CD4-positive, alpha-beta T cell treated with Interleukin-4 for 1 hour (primary cell): Measurements from ENCODE around the gene SLC6A7.
A peak's percentile ranks its signal among the peaks of the same experiment; 100 is the strongest.

Experiments
- DNase-seq, 2 donors: peaks; one replicate each; pipeline ENCODE4 v3.0.0-alpha.2; 2020 to 2022

SLC6A7 gene

DNA sequence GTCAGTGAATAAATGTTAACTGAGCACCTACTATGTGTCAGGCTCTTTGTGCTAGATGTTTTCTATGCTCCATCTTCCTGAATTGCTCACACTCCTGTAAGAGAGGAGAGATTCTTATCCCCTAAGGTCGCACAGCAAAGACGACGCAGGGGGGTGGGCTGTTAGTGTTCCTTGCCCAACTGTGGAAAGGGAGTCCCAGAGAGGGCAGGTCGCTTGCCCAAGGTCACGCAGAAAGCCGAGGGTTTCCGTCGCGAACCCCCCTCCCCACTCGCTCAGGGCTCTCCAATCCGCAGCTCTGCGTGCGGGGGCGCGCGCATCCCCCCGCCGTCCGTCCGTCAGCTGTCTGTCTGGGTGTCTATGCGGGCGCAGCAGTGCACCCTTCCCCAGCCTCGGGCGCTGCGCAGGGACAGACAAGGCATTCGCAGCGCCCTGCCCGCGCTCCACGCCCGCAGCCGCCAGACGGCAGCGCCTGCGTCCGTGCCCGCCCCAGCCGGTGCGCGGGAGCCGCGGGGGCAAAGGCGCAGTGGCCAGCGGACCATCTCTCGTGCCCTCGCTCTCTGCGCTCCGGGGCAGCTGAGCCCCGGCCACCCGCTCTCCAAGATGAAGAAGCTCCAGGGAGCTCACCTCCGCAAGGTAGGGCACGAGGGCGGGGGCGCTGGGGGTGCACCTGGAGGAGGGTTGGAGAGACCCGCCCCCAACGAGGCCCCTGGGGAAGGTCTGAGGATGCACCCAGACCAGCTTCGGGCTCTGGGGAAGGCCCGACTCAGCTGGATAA, at the start of gene SLC6A7:
TSS of gene SLC6A7 (plus strand) at position 335 of the 775 bp plus-strand sequence. CDS start at position 601, 266 bp downstream.
- DNase-seq = no peak

DNA sequence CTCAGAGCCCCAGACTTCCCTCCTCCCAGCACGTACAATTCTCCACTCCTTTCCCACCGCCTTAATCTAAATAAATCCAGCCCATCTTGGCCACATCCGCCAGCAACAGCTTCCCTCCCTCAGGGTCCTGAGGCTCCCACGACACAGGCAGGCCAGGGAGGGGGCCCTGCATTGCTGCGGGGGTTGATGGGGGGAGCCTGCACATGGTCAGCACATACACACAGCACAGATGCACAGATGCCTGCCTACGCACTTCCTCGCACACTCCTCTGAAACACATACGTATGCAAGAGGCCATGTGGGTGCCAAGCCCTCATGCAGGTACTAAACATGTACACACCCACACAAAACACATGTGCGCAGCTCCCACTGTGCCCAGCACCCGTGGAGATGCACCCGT, 49.0 kb upstream of the SLC6A7 start:
- DNase-seq = no peak

DNA sequence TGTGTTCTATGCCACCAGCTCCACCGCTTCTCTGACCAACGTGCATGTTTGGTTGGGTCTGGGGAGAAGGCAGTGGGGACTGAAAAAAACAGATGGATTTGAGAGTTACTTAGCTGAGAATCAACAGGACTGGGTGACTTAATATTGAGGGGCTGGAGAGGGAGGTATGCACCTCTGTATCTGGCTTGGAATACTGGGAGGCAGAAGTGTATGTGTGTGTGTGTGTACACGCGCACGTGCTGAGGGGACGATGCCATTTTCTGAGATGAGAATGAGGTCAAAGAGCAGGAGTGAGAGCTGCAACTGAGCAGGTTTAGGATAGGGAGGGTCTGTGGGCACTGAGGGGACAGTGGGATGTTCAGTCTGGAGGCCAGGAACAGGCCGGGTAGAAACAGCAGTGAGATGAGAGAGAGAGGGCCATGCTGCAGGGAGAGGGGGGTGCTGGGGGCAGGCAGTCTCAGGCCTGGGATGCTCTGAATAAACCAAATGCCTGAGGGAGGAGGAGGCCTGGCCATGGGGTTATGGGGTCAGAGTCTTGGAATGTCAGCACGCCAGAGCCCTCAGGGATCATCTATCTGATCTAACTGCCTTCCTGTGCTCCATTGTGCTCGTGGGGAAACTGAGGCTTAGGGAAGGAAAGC, 48.2 kb upstream of the SLC6A7 start:
- DNase-seq = no peak

DNA sequence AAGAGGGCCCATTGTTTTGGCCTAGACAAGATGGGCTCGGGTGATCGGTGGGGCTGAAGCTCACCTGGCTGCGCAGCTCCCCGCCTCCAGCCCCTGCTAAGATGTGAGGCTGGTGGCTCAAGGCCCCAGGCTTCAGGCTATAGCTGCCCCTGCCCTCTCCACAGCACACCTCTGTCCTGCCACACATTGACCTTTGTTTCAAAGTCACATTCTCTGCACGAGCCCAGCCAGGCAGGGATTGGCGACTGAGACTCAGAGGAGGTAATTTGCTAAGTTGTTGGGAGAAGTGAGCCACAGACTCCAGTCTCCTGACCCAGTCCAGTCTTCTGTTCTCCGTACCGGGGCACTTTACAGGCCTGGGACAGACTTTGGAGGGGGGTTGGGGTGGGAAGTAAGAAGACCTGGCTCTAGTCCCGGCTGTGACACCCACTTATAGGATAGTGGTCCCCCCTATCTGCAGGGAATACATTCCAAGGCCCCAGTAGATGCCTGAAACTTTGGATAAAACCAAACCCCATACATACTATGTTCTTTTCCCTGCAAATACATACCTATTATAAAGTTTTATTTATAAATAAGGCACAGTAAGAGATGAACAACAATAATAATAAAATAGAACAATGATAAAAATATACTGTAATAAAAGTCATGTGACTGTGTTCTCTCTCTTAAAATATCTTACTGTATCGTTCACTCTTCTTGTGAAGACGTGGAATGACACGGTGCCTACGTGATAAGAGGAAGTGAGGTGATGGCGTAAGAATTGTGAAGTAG, 47.5 kb upstream of the SLC6A7 start:
- peak in 1 of 2 donors; percentile 8 for DNase-seq

DNA sequence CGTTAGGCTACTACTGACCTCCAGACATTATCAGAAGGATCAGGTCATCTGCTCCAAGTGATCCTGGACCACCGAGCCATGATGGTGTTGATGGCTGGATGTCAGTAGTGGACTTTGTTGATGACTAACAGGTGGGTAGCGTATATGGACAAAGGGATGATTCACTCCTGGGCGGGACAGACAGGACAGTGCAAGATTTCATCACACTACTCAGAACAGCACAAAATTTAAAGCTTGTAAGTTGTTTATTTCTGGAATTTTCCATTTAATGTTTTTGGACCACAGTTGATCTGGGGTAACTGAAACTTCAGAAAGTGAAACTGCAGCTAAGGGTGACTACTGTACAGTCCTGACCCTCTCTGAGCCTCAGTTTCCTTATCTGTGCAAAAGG, 46.9 kb upstream of the SLC6A7 start:
- peak in 1 of 2 donors; percentile 64 for DNase-seq

DNA sequence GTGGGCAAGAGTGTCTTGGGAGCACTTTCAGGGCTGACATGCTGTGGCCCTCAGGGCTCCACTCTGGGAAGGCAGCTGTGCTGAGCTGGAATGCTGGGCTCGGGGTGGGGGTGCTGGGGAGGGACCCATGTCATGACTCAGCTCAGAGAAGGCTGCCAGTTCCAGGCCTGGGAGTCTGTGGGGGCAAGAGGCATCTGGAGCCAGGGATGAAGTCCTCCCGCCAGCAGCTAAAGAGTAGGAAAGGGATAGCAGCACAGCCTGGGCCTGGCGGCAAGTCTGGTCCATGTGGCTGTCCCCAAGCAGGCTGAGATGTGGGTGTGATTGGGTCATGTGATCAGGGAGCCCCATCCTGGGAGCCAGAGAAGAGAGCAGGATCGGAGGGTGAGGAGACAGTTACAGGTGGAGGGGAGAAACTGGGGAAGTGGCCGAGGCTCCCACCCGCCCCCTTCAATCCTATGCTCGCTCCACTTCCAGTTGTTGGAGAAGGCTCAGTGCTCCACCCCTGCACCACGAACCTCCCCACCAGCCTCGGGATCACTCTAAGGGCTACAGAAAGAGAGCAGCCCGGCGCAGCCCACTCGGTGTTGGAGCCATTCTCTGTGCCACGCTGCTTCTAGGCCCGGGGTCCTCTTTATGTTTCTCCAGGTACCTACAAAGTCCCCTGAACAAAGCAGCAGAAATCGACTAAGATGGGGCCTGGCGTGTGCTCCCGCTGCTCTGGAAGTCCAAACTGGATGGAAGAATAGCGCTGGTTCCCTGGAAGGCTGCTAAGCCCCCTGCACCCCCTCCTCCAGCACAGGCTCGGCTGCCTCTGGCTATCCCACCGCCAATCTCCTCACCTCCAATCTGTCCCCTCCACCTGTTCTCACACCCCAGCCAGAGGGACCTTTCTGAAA, 46.3 kb upstream of the SLC6A7 start:
- no peak for DNase-seq

DNA sequence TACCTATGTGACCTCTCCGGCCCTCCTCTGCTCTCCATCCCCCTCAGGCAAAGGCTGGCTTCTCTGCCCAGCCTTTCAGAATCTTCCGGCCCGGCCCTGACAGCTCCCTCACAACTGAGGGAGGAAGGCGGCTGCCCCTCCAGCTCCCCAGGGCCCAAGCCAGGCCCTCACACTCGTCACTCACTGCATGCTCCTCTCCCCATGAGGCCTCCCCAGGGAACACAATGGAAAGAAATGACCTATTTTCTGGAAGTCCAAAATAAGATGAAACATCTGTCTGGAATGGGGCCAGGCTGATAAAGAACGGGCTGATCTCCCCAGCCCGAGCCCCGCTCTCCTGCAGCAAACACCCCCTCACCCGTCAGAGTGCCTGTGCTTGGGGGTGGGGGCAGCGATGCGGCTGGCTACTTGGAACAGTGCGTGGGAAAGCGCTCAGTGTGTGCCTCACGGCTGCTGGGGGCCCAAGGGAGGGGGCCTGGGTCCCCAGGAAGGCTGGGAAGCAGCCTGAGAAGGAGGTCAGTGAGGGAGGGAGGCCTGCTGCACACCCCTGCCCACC, 45.5 kb upstream of the SLC6A7 start:
- no peak for DNase-seq

- no peak for DNase-seq
Observed at GRCh38 chr5:150144879-150145278, 45.0 kb upstream of the SLC6A7 start.

DNA sequence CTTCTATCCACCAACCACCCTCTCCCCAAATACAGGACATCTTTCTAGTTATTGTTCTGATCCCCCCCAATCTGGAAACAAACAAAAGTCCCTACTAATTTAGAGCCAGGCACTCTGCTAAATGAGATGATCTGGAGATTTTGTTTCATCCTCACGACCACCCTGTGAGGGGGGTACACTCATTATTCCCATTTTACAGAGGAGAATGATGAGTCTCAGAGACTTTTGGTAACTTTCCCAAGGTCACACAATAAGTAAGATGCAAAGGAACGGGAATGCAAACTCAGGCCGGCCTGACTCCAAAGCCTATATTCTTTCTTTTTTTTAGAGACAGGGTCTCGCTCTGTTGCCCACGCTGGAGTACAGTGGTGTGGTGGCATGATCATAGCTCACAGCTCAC, 43.6 kb upstream of the SLC6A7 start:
- DNase-seq = no peak

DNA sequence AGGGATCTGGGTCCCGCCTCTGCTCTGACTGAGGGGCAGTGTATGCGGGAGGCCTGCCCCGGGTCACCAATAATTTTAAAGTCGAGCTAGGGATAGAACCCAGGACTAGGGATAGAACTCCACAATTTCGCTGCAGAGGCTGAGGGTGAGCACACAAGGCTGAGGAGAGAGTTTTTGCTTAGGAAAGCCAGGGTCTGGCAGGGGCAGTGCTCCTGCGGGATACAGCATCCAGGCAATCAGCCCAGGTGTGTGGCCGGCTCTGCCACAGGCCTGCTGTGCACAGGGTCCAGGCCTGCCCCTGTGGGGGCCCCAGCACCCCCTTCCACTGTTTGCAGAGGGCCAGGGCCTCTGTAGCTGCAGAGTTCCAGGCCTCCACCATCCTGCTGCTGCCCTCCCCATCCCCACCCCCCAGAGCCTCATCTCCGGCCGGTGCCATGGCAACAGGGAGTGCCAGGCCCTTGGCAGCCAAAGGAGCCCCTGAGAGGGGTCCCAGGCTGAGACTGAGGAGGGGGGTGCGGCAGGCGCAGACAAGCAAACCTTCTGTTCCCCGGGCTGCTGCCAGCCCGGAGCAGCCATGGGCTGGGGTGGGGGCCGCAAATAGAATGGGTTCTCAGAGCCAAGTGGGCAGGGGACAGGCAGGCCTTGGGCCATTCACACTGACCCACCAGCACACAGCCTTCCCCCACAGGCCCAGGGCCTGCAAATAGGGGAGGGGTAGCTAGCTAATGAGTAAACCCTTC, 42.8 kb upstream of the SLC6A7 start:
- no peak for DNase-seq

- DNase-seq = no peak
Observed at GRCh38 chr5:150147670-150148069, 42.2 kb upstream of the SLC6A7 start.

- no peak for DNase-seq
Observed at GRCh38 chr5:150148117-150148927, 41.5 kb upstream of the SLC6A7 start.

- no peak for DNase-seq
Observed at GRCh38 chr5:150149618-150150017, 40.2 kb upstream of the SLC6A7 start.

DNA sequence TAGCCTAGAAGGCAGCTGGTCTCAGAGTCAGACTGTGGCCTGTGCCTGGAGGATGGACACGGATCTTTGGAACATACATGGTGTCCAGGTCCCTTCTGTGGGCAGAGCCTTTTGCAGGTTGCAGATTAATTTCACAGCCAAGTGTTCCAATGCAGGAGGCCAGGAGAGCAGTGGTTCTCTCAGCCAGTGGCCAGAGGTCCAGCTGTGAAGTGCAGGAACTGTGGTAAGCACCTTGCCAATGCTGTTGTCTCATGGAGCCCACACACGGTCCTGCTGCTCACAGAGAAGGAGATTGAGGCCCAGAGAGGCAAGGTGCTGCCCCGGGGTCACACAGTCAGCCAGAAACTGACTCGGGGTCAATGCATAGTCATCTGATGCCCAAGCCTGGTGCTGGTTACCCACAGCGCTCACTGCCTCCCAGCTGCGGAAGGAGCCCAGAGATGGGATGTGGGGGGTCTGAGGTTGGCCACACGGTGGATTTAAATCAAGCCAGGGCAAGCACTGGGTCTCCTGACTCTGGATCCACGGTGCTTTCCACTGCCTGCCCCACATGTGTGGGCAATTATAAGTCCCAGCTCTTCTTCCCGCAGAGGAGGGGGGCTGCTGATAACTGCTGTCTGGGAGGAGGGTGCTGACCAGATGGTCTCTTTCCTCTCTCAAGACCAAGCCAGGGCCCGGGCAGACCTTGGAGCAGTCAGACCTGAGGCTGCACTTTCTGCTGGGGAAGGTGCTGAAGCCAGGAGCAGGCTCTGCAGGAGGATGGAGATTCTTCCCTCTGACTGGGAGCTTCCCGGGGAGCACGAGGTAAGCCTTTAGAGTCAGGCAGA, 37.0 kb upstream of the SLC6A7 start:
- no peak for DNase-seq

GRCh38 chr5:150153483-150153882, 36.4 kb upstream of the SLC6A7 start:
- DNase-seq = no peak

DNA sequence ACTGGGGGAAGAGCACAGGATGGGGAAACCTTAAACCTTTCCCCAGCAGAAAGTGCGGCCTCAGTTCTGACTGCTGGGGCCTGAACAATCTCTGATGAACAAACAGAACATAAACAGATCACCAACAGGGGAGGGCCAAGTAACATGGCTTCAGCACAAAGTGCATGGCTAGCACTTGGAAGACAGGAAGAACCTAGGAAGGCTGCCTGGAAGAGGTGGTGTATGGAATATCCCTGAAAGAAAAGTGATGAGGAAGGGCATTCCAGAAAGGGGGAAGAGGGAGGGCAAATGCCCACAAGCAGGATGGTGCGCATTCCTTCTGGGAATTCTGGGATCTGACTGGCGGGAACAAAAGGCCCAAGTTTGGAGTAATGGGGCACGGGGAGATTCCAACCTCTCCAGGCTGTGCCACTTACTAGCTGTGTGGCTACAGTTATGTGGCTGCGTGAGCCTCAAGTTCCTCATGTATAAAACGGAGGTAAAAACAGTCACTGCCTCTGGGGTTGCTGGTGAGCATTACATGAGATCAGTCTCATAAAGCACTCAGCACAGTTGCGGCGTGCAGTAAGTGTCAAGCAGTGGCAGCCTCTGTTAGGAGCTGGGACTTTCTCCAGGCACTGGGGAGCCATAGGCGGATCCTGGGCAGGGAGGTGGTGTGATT, 35.8 kb upstream of the SLC6A7 start:
- DNase-seq = peak; percentile 6 to 13

- no peak for DNase-seq
Observed at GRCh38 chr5:150154618-150155128, 35.2 kb upstream of the SLC6A7 start.

- peak; percentile 53 to 60 for DNase-seq
Observed at GRCh38 chr5:150155258-150156026, 34.4 kb upstream of the SLC6A7 start, which contains the start of gene PDGFRB. Gene PDGFRB (minus strand): TSS chr5:150155845. CDS start chr5:150137047, 18,798 bp downstream.
